PFSK-1 (cell line): ENCODE results near the gene PSME2.

Experiments
- FOXP2 ChIP-seq: optimal IDR thresholded peaks from 2 replicates; pipeline ENCODE3; 2011; ENCODE audit warnings: borderline replicate concordance, control low read depth, inconsistent platforms; ENCODE audit not compliant: insufficient read depth; ENCODE audit errors: extremely low read length, extremely low read depth
- POLR2AphosphoS5 ChIP-seq: IDR thresholded peaks from 2 replicates; pipeline ENCODE4 v1.6.1; 2012; ENCODE audit warnings: low read depth, mild to moderate bottlenecking, control low read depth, low read length, moderate library complexity
- REST ChIP-seq, 2 experiments: IDR thresholded peaks; 2 replicates each; pipeline versions ENCODE4 v1.6.1 to v1.8.0; 2011 to 2012; ENCODE audit warnings: low read depth in 2 of 2, low read length in 2 of 2, control low read depth in 1 of 2, inconsistent platforms in 1 of 2, mild to moderate bottlenecking in 1 of 2, moderate library complexity in 1 of 2; ENCODE audit not compliant: insufficient read depth in 1 of 2
- SIN3A ChIP-seq: IDR thresholded peaks from 2 replicates; pipeline ENCODE4 v1.6.1; 2012; ENCODE audit warnings: mild to moderate bottlenecking, low read length, moderate library complexity, borderline replicate concordance; ENCODE audit not compliant: insufficient read depth
- TAF1 ChIP-seq: IDR thresholded peaks from 2 replicates; pipeline ENCODE4 v1.6.1; 2012; ENCODE audit warnings: low read length, control low read depth, borderline replicate concordance; ENCODE audit not compliant: insufficient read depth

The PSME2 gene

GRCh38 chr14:24093901-24094840, 52.2 kb downstream of the PSME2 start, which contains the start of gene PCK2:
Gene PCK2 (plus strand): TSS chr14:24094311. CDS start chr14:24094406, 95 bp downstream.
- TF ChIP-seq TAF1 (no peak), FOXP2 (no peak), SIN3A (no peak), REST (IDR thresholded peaks at IDR 0.05; ENCODE audit: insufficient read depth in 1 of 2, low read depth in 2 of 2, low read length in 2 of 2) (no peak), POLR2AphosphoS5 (no peak)
